ENCODE measurements around the gene TRABD2B. TPM values are rescaled to one million over a fixed set of nuclear protein-coding genes. Genes with fewer than 3 reads are reported as not detected.

The TRABD2B gene
- total and polyA plus RNA-seq, 2 experiments from 2014 or later: 1.6 to 2.0 TPM

- TF ChIP-seq ZNF462 (CRISPR knock-in tag; IDR thresholded peaks at IDR 0.05) (no peak), ZNF331 (CRISPR knock-in tag; IDR thresholded peaks at IDR 0.05; ENCODE audit: low read depth) (no peak), NANOG (IDR thresholded peaks at IDR 0.05; ENCODE audit: borderline replicate concordance) (no peak), JUNB (IDR thresholded peaks at IDR 0.05; ENCODE audit: unreplicated experiment) (no peak), EZH2 (IDR thresholded peaks at IDR 0.05; ENCODE audit: low read depth, unreplicated experiment) (no peak), CTCF (conservative IDR thresholded peaks at IDR 0.05; ENCODE audit: low read depth in 2 of 2) (no peak)
Measured at GRCh38 chr1:48026275-48026674, 29.1 kb upstream of the TRABD2B start (continued).

GRCh38 chr1:48025076-48025475 is 27.9 kb upstream of the TRABD2B start:
- TF ChIP-seq ZNF331 (CRISPR knock-in tag; IDR thresholded peaks at IDR 0.05; ENCODE audit: low read depth): no peak
- TF ChIP-seq NANOG (IDR thresholded peaks at IDR 0.05; ENCODE audit: borderline replicate concordance): no peak
- TF ChIP-seq EZH2phosphoT487 (IDR thresholded peaks at IDR 0.05; ENCODE audit: unreplicated experiment): no peak
- Histone ChIP-seq H3K4me2 (no peak overlapping the region), H3K4me1 (ENCODE audit: insufficient read depth) (peaks cover 25% of the 10 kb centered on the region), H3K9me2 (ENCODE audit: insufficient read depth) (no peaks in the 10 kb centered on the region), H3K27ac (ENCODE audit: low read depth) (no peak overlapping the region), H3F3A (replicated peaks; ENCODE audit: low read depth) (no peaks in the 10 kb centered on the region), H4K20me1 (replicated peaks; ENCODE audit: insufficient read depth) (no peaks in the 10 kb centered on the region), H3K79me2 (replicated peaks; ENCODE audit: insufficient read depth) (no peaks in the 10 kb centered on the region), H3K27me3 (ENCODE audit: insufficient read depth) (no peaks in the 10 kb centered on the region), H3K4me3 (no peak overlapping the region), H2AFZ (peak overlapping the region; percentile 66; the same call in 1 of the 2 replicates), H3K36me3 (ENCODE audit: insufficient read depth) (no peaks in the 10 kb centered on the region)
- ATAC-seq (peak; percentile 24), DNase-seq (ENCODE audit: low spot score) (no peak)
- no peaks in the 10 kb centered on the region for H3K9me3 Mint-ChIP-seq
- peaks cover 3% of the 10 kb centered on the region for H3K27me3 Mint-ChIP-seq (ENCODE audit: insufficient read depth, low read depth, poor library complexity)
- H3K4me3 Mint-ChIP-seq: no peak overlapping the region
- no peaks in the 10 kb centered on the region for H3K36me3 Mint-ChIP-seq (ENCODE audit: low read depth)
- H3K27ac Mint-ChIP-seq: no peak overlapping the region
- peaks cover 59% of the 10 kb centered on the region for H3K4me1 Mint-ChIP-seq
